G401 (cell line): ENCODE results near the gene SCARF2. TPM values are rescaled to one million over a fixed set of nuclear protein-coding genes. Genes with fewer than 3 reads are reported as not detected.

Experiments used
- DNase-seq: peaks from one replicate; pipeline ENCODE4 v3.0.0-alpha.2; 2015; ENCODE audit warnings: low spot score
- in situ Hi-C: cut with HindIII; loops from 2 replicates; pipeline ENCODE4 v1.10.0; 2016; ENCODE audit warnings: low sequenced_read_pairs, mixed read lengths
- total RNA-seq: library from RNA; depleted of rRNA; stranded (reverse); fragments of >200 nt; shearing (Covaris generic); gene quantifications from 2 replicates; pipeline ENCODE4 v1.2.3, GENCODE V29; 2014

Gene SCARF2
- total RNA-seq, 1 experiment from 2014 or later = 53.4 TPM

DNA sequence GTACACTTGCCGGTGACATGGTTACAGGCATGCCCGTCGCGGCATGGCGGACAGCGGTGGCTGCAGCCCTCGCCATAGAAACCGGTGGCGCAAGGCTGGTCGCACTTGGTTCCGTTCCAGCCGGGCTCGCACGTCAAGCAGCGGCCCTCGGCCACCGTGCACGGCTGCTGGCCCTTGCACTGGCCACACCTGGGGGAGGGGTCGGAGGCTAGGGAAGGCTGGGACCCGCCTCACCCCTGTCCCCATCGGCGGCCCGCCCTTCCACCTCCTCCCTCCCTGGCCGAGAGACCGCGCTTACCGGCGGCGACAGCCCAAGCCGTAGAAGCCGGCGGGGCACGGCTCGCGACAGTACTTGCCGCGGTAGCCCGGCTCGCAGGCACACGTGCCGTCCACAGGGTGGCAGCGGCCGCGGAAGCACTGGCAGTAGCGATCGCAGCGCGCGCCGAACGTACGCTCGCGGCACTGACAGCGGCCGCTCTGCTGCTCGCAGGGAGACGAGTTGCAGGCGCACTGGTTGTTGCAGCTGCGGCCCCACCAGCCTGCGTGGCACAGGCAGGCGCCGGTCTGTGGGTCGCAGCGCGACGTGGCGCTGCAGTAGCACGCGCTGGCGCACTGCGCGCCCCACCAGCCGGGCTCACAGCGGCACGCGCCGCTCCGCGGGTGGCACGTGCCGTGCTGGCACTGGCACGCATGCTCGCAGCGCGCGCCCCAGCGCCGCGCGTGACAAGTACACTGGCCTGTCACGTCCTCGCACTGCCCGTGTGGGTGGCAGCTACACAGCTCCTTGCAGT is 6.7 kb downstream of the SCARF2 start:
- in situ Hi-C loops = no loop called here
- no peak for DNase-seq

DNA sequence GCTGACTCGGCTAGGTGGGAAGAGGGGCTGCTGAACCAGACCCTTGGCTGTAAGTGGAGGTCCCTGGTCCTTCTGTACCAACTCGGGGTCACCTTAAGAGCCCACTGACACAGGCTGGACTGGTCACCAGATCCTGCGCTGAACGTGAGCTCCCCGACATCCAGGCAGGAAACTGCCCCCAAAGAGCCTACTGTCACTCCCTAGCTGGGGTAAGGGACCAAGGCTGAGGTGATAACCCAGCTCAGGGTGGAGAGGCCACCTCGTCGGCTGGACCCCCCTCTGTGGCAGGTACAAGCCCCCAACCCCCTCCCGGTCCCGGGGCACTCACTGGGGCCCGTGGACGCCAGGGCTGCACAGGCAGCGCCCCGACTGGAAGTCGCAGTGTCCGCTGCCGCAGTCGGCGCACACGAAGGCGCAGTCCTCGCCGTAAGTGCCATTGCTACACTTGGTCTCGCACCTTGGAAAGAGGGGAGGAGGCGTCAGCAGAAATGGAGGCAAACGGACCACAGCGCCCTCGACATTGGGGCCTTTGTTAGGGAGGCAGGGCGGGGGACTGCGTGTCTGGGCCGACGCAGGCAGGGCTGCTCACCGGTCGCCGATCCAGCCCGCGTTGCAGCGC is 7.4 kb downstream of the SCARF2 start:
- DNase-seq = no peak
- in situ Hi-C loops = no loop called here

- in situ Hi-C loops = no loop called here
- no peak for DNase-seq
These were observed 8.1 kb downstream of the SCARF2 start for GRCh38 chr22:20429254-20430100.

DNA sequence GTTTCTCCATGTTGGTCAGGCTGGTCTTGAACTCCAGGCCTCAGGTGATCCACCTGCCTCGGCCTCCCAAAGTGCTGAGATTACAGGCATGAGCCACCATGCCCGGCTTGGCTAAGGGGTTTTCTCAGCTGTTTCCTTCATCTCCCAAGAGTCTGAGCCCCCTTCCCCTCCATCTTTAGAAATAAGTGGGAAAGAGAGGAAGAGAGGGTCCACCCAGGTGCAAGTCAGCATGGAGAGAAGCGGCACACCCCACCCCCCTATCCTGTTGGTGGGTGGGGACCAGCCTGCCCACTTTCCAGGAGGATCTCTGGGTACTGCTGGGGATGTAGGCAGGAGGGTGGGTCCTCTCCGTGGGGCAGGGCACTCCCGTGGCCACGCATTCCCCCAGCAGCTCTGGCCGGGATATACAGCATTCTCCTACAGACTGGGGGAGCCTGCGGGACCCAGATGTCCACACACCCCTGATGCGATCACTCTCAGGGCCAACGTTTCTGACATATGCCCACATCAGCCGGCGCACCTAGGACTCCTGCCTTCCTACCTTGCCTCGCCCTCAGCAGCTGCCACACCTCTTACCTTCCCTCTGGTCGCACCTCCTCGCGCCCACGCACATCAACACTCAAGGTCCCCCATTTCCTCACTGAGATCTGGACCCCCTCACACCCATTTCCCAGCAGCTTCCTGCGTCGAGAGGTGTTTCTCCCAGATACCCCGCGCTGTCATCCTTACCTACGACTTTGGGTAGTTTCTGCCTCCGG is 8.9 kb downstream of the SCARF2 start:
- DNase-seq = no peak
- in situ Hi-C loops = no loop called here

DNA sequence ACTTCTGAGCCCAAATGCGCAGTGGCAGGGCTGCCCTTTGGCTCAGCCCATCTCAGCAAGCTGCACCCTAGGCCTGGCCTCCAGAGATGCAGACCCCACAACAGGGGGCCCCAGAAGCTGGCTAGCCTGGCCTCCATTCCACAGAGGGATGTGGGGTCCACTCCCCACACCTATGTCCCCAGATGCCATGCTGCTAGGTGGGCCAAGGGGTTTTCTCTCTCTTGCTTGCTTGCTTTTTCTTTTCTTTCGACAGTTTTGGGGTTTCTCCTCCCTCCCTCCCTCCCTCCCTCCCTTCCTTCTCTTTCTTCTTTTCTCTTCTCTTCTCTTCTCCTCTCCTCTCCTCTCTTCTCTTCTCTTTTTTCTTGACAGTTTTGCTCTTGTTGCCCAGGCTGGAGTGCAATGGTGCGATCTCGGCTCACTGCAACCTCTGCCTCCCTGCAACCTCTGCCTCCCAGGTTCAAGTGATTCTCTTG is 9.6 kb downstream of the SCARF2 start:
- no peak for DNase-seq
- in situ Hi-C loops = no loop called here

DNA sequence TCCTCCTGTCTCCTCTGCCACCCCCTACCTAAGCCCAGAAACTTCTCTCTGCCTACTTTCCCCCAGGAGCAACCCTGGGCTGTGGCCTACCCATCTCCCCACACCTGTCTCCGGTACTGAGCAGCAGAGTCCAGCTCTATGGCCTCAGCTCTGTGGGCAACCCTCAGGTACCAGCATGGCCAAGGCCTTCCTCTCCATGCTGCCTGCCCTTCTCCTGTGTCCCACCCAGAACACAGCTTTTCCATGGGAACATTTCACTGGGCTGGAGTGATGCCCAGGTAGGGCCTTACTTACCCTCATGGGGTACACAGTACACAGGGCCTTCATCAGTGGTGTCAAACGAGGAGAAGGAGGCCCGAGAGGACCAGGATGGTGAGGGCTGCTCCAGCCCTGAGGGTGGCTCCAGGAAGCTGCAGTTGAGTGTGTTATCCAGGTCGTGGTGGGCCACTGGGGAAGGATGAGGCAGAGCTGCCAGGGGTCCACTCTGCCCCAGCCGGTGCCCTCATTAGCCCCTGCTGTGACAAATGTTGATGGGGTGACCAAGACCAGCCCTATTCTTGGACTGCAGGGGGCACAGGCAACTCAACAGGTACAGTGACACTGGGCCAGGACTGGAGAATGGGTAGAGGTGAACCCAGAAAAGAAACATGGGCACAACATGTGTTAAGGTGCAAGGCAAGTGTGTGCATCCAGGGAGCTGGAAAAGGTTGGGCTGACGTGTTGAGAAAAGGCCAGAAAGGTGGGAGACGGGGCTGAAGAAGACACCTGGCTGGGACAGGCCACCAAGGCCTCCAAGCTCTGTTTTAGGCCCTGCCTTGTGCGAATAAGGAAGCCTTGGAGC is 10.3 kb downstream of the SCARF2 start:
- in situ Hi-C loops = no loop called here
- no peak for DNase-seq

- no peak for DNase-seq
- in situ Hi-C loops = no loop called here
These were observed 11.4 kb downstream of the SCARF2 start for GRCh38 chr22:20426259-20426615.

DNA sequence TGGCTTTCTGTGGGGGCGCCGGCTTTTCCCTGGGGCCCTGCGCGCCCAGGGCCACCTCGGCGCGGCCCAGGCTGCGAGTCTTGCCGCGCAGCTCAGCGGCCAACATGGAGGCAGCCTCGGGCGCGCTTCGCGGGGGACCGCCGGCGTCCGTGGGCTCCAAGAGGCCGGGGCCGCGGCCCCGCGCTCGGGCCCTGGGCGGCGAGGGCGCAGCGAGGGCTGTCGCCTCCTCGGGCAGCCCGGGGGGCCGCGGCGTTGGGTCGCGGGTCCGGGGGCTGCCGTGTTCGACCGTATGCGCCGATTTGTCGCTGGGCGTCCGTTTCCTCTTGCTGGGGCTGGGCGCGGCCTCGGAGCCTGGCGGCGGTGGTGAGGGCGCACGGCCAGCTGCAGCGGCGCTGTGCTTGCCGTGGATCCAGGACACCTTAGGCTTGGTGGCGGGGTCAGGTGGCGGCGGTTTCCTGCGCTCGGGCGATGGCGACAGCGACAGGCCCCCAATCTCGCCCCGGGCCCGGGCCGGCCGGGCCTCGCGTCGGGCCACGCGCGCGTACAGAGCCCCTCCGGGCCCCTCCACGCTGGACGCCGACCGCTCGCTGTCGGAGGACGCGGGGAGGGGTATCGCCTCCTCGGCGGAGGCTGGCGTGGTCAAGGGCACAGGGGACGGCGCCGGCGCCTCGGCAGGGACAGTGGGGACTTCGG is 11.9 kb downstream of the SCARF2 start:
- DNase-seq = no peak
- in situ Hi-C loops = no loop called here

DNA sequence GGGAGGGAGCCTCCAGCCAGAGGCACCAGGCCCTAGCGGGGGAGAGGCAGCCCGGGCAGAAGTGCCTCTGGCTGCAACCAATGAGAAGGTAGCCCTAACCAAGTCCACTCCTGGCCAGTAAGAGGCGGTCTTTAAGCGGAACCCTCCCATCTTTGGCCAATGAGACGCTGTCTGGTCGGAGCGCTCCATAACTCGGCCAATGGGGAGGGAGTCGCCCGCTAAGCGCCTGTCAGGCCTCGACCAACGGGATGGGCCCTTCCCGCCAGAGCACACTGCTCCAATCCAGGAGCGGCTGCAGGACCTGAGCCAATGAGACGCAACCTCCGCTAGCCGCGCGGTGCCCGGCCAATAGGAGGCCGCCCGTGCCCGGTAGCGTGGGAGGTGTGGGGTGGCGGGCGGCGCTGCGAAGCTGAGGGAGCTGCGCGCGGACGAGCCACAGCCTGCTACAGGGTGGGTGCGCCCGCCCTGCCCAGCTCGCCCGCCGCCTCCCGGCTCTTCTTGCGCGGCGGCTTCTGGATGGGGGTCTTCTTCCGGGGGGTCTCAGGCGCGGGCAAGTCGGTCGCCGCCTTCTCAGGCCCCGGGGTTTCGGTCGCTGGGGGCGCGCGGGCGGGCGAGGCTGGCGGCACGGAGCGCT is 12.6 kb downstream of the SCARF2 start:
- DNase-seq = peak; percentile 54
- in situ Hi-C loops = no loop called here

GRCh38 chr22:20424568-20424931 is 13.1 kb downstream of the SCARF2 start:
- DNase-seq = no peak
- in situ Hi-C loops = no loop called here

DNA sequence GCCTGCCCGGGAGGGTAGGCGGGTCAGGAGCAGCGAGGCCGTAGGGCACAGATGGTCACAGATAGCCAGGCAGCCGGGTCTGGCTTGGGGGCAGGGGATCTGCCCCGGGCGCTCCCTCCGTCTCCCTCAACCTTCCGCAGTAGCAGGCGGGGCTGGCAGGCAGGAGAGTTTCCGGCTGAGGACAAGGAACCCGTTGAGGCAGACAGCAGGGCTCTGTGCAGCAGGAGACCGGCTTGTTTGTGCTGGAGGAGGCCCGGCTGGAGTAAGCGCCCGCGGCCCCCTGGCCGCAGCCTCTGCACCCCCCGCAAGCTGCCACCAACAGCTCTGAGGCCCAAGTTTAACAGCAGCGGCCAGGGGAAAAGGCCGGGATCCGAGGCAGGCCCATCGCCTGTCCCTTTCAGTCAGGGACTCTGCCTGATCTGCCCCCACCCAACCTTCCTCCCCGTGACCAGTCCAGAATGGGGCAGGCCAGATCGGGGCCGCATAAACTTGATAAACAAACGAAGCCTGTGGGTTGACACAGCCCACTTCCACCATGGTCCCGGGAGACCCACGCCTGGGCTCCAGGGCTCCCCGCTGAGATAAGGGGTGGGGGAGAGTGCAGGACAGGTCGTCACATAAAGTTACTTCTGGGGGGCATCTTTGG is 13.6 kb downstream of the SCARF2 start:
- DNase-seq = no peak
- in situ Hi-C loops = no loop called here

DNA sequence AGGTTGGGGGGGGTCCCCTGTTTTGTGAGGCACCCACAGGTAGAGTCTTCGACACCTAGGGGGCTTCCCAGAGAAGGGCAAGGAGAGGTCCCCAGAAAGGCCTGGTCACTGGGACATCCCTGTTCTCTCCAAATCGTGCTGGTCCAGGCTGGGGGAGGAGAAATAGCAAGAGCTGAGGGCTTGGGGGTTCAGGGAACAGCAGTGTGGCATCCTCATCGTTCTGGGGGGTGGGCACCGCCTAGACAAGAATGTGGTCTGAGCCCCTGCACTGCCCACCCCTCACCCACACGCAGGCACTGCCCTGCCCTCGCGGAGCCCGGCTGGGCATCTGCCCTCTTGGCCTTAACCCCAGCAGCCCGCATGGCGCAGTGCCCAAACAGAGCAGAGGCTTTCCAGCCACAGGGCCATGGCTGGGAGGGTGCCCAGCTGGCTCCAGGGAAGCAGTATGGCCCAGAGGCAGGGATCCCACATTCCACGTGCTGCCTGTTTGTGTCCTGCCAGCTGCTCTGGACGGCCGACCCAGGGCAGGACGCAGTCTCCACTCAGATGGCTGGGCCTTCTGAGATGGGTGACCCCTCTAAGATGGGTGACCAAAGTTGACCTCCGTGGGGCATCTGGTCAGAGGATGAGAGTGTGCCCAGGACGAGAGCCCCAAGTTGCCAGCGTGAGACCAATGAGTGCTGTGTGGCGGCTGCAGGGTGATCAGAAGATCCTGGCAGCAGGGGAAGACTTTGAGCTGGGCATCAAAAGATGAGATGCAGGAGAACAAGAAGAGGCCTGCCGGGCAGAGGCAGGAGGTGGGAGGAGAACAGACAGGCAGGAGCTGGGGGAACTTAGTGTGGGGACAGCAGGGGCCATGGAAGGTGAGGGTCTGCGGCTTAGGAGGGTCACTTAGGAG is 14.4 kb downstream of the SCARF2 start:
- in situ Hi-C loops = no loop called here
- no peak for DNase-seq

DNA sequence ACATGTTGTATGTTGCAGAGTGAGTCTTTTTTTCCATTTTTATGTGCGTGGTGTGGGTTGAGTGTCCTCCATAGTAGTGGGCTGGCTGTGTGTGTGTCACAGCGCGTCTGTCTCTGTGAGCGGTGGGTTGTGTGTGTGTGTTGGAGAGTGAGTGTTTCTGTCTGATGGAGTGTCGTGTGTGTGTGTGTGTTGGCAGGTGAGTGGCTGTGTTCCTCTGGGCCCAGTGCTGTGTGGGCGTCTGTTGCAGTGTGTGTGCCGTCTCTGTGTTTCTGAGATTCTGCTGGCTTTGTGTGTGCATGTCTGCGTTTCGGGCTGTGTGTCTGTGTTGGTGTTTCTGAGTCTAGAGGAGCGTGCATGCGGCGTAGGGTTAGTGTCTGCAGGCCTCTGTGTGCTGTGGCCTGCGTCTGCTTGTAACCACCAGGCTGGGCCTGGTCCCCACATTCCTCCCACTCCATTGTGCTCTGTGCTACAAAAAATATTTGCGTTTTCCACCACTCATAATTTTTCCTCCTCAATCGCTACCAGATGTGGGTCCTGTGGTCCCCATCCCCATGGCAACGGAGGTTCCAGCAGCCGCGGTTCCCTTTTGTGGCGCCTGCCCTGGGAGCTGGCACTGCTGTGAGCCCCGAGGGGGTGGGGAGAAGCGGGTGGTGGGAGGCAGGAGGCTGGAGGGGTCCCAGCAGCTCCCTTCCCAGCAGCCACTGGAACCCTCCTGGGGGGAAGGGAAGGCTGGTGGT is 15.2 kb downstream of the SCARF2 start:
- no peak for DNase-seq
- in situ Hi-C loops = no loop called here

- in situ Hi-C loops = no loop called here
- no peak for DNase-seq
These were observed 16.1 kb downstream of the SCARF2 start for GRCh38 chr22:20421507-20421874.

GRCh38 chr22:20420157-20420842 is 17.3 kb downstream of the SCARF2 start:
- in situ Hi-C loops = no loop called here
- DNase-seq = no peak
